Ascending aorta (tissue), 2 donors: ENCODE measurements around the gene EFHC2. TPM values are rescaled to one million over a fixed set of nuclear protein-coding genes. Genes with fewer than 3 reads are reported as not detected.

ENCODE experiments used
- DNase-seq, 2 donors: peaks; one replicate each; pipeline ENCODE4 v3.0.0-alpha.2; 2019; ENCODE audit warnings: low spot score in 2 of 2
- H3K27ac ChIP-seq, 2 donors: fragments of 200-600 bp; sonication (generic); one replicate each; pipeline ENCODE4 v1.5.1; 2016 to 2017; ENCODE audit warnings: mild to moderate bottlenecking in 1 of 2
- H3K27me3 ChIP-seq: fragments of 200-600 bp; sonication (generic); one replicate; pipeline ENCODE4 v1.5.1; 2017
- H3K36me3 ChIP-seq, 2 donors: fragments of 200-600 bp; sonication (generic); one replicate each; pipeline ENCODE4 v1.5.1; 2016
- H3K4me1 ChIP-seq, 2 donors: fragments of 200-600 bp; sonication (generic); one replicate each; pipeline ENCODE4 v1.5.1; 2016 to 2017; ENCODE audit warnings: mild to moderate bottlenecking in 1 of 2
- H3K4me3 ChIP-seq, 2 donors: fragments of 200-600 bp; sonication (generic); one replicate each; pipeline ENCODE4 v1.5.1; 2016 to 2017; ENCODE audit warnings: mild to moderate bottlenecking in 1 of 2
- H3K9me3 ChIP-seq, 2 donors: fragments of 200-600 bp; sonication (generic); one replicate each; pipeline ENCODE4 v1.5.1; 2016
- intact Hi-C: fragments of 100-400 bp; cut with DNase I; formaldehyde crosslinking; loops from one replicate; pipeline ENCODE4 v1.15.1; 2023
- total RNA-seq: library from RNA; depleted of rRNA; stranded (reverse); fragments of >200 nt; gene quantifications from one replicate; pipeline ENCODE4 v1.1.0, GENCODE V29; 2016
- TF ChIP-seq, protein P1 (sequence below), 3 experiments: fragments of 200-600 bp in 2 of 3; fragments of 450-650 bp in 1 of 3; sonication (generic) in 2 of 3; IDR thresholded peaks; one replicate each; pipeline ENCODE4 v1.5.1; 2016 to 2019; ENCODE audit warnings: antibody characterized with exemption in 3 of 3, mild to moderate bottlenecking in 1 of 3, moderate library complexity in 1 of 3

The EFHC2 gene, protein sequence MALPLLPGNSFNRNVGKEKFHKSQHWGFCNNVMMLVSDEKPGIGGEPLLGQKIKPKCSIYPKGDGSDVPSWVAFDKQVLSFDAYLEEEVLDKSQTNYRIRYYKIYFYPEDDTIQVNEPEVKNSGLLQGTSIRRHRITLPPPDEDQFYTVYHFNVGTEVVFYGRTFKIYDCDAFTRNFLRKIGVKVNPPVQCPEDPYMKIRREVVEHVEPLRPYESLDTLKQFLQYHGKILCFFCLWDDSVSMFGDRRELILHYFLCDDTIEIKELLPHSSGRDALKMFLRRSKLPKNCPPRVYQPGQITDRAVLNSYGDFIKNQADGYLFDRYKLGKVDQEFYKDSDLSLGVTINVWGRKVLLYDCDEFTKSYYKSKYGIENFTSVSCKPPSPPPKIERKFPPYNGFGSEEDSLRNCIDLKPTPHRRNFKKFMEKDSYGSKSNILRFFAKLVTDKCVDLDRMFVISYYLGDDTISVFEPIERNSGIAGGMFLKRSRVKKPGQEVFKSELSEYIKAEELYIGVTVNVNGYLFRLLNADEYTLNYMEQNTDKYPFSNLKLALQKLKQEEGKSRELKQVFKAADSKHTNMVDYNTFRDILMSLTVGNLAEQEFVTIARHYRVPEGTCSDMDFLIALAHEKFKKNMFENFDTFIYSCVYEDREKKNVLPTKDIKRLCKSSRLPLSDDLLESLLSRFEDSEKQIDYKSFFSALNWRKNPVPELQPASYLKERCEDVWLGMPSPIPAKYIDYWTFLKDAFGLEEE
- total RNA-seq, result not detected

DNA sequence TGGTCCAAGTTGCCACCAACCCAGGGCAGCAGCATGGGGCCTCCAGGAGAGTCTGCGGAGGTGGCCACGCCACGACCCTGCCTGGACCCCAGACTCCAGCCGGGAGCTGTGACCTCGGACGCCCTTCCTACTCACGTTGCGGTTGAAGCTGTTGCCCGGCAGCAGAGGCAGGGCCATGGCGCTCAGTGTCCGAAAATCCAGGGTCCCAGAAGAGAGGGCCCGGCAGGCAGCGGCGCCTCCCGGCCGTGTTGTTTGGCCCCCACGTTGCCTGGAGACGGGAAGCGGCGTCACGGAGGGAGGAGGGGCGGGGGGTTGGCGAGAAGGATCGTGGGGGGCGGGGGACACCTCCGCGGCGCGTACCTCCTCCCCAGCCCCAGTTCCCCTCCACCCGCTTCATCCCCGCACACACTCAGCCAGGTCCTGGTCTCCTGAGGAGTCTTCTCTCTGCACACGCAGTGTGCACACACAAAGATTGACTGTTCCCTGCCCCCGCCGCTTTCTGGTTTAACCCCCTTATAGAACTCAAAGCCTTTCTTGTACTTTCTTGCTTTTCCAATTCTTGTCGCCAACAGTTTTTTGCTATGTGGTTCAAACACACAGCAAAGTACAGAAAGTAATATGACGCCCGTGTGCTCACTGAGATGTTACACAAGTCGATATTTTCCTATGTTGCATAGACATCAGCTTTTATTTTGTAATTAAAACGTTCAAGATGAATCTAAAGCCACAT is at the start of gene EFHC2:
Gene EFHC2, minus strand, starts transcription at position 261 of the 730 bp plus-strand sequence. Its CDS starts 84 bp downstream, at position 177.
- no peaks in the 10 kb centered on the region for H3K9me3 ChIP-seq
- no peaks in the 10 kb centered on the region for H3K4me1 ChIP-seq
- H3K36me3 ChIP-seq, result no peaks in the 10 kb centered on the region
- H3K4me3 ChIP-seq, result peak within 1 kb of the TSS; percentile 23 to 63
- no peak for DNase-seq
- H3K27me3 ChIP-seq, result no peaks in the 10 kb centered on the region
- intact Hi-C loops, result no loop called here
- TF ChIP-seq, protein P1, sequence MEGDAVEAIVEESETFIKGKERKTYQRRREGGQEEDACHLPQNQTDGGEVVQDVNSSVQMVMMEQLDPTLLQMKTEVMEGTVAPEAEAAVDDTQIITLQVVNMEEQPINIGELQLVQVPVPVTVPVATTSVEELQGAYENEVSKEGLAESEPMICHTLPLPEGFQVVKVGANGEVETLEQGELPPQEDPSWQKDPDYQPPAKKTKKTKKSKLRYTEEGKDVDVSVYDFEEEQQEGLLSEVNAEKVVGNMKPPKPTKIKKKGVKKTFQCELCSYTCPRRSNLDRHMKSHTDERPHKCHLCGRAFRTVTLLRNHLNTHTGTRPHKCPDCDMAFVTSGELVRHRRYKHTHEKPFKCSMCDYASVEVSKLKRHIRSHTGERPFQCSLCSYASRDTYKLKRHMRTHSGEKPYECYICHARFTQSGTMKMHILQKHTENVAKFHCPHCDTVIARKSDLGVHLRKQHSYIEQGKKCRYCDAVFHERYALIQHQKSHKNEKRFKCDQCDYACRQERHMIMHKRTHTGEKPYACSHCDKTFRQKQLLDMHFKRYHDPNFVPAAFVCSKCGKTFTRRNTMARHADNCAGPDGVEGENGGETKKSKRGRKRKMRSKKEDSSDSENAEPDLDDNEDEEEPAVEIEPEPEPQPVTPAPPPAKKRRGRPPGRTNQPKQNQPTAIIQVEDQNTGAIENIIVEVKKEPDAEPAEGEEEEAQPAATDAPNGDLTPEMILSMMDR (IDR thresholded peaks at IDR 0.05), result no peak
- no peak within 1 kb of the TSS for H3K27ac ChIP-seq

GRCh38 chrX:44392767-44393166 is 49.3 kb upstream of the EFHC2 start:
- TF ChIP-seq, protein P1 (IDR thresholded peaks at IDR 0.05), result no peak
- no peak for DNase-seq
- H3K4me1 ChIP-seq, result no peaks in the 10 kb centered on the region

GRCh38 chrX:44384688-44385338 is 41.3 kb upstream of the EFHC2 start:
- H3K9me3 ChIP-seq, result no peaks in the 10 kb centered on the region
- H3K4me3 ChIP-seq, result no peak overlapping the region
- no peak overlapping the region for H3K27ac ChIP-seq
- no peaks in the 10 kb centered on the region for H3K4me1 ChIP-seq
- intact Hi-C loops, result no loop called here
- H3K27me3 ChIP-seq, result no peaks in the 10 kb centered on the region
- DNase-seq, result no peak
- no peaks in the 10 kb centered on the region for H3K36me3 ChIP-seq
- TF ChIP-seq, protein P1 (IDR thresholded peaks at IDR 0.05), result no peak

More at GRCh38 chrX:44392767-44393166, 49.3 kb upstream of the EFHC2 start:
- Histone ChIP-seq H3K4me3 (no peak overlapping the region), H3K27me3 (no peaks in the 10 kb centered on the region), H3K36me3 (no peaks in the 10 kb centered on the region), H3K27ac (no peak overlapping the region), H3K9me3 (no peaks in the 10 kb centered on the region)
- intact Hi-C loops, result no loop called here

- Histone ChIP-seq H3K4me1 (no peaks in the 10 kb centered on the region), H3K27ac (no peak overlapping the region), H3K27me3 (no peaks in the 10 kb centered on the region), H3K9me3 (no peaks in the 10 kb centered on the region), H3K36me3 (no peaks in the 10 kb centered on the region), H3K4me3 (no peak overlapping the region)
- DNase-seq, result no peak
- intact Hi-C loops, result no loop called here
- TF ChIP-seq, protein P1 (IDR thresholded peaks at IDR 0.05), result no peak
Observed at GRCh38 chrX:44382871-44383270, 39.4 kb upstream of the EFHC2 start.

GRCh38 chrX:44352758-44353157 is 9.3 kb upstream of the EFHC2 start:
- Histone ChIP-seq H3K4me1 (no peaks in the 10 kb centered on the region), H3K4me3 (no peak overlapping the region), H3K9me3 (no peaks in the 10 kb centered on the region), H3K27me3 (no peaks in the 10 kb centered on the region), H3K27ac (no peak overlapping the region), H3K36me3 (no peaks in the 10 kb centered on the region)
- TF ChIP-seq, protein P1 (IDR thresholded peaks at IDR 0.05), result no peak
- intact Hi-C loops, result no loop called here
- no peak for DNase-seq
